ENCODE measurements around the gene NLGN1. TPM values are rescaled to one million over a fixed set of nuclear protein-coding genes. Genes with fewer than 3 reads are reported as not detected.
"Not testable (repeated sequence)": the region's sequence is repeated elsewhere in the genome, so short reads cannot be mapped to it uniquely, and the experiment has no call there.

The NLGN1 gene
- total RNA-seq, 4 donors from 2014 or later = 2.2 to 5.8 (median 3.0) TPM

DNA sequence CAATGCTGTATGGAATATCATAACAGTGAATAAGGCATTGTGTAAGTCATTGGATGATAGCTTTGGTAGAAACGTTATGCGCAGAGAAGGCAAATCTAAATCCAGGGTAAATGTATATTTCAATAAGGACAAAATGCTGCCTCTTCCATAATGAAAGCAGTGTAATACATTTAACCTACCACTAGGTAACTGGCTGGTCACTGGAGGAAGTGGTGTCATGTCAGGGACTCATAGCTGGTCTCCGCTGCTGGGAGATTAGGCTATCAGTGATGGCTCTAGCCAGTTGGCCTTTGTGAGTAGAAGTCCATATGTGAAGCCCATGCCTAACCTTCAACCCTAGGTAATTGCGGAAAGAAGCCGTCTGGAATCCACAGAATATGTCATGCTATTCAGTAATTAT is 140.9 kb downstream of the NLGN1 start:
- Histone ChIP-seq H3K4me1 (no peaks in the 10 kb centered on the region), H3K27me3 (no peaks in the 10 kb centered on the region), H3K36me3 (no peaks in the 10 kb centered on the region), H3K4me3 (no peak overlapping the region), H3K9me3 (no peaks in the 10 kb centered on the region), H3K27ac (no peak overlapping the region)
- TF ChIP-seq POLR2AphosphoS5 (IDR thresholded peaks at IDR 0.05) = no peak
- no peak for TF ChIP-seq POLR2A (IDR thresholded peaks at IDR 0.05)
- TF ChIP-seq, protein P1, sequence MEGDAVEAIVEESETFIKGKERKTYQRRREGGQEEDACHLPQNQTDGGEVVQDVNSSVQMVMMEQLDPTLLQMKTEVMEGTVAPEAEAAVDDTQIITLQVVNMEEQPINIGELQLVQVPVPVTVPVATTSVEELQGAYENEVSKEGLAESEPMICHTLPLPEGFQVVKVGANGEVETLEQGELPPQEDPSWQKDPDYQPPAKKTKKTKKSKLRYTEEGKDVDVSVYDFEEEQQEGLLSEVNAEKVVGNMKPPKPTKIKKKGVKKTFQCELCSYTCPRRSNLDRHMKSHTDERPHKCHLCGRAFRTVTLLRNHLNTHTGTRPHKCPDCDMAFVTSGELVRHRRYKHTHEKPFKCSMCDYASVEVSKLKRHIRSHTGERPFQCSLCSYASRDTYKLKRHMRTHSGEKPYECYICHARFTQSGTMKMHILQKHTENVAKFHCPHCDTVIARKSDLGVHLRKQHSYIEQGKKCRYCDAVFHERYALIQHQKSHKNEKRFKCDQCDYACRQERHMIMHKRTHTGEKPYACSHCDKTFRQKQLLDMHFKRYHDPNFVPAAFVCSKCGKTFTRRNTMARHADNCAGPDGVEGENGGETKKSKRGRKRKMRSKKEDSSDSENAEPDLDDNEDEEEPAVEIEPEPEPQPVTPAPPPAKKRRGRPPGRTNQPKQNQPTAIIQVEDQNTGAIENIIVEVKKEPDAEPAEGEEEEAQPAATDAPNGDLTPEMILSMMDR (IDR thresholded peaks at IDR 0.05) = no peak
- no peak for TF ChIP-seq EP300 (IDR thresholded peaks at IDR 0.05)
- 94% methylated on average over 5 of the region's 5 CpGs for WGBS
- DNase-seq (ENCODE audit: low spot score in 2 of 2) = no peak

DNA sequence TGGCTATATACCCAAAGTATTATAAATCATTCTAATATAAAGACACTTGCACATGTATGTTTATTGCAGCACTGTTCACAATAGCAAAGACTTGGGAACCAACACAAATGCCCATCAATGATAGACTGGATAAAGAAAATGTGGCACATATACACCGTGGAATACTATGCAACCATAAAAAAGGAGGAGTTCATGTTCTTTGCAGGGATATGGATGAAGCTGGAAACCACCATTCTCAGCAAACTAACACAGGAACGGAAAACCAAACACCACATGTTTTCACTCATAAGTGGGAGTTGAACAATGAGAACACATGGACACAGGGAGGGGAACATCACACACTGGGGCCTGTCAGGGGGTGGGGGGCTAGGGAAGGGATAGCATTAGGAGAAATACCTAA is 148.0 kb downstream of the NLGN1 start:
- not testable (repeated sequence) for DNase-seq (ENCODE audit: low spot score in 2 of 2); H3K9me3 ChIP-seq; H3K36me3 ChIP-seq; H3K27ac ChIP-seq; H3K4me1 ChIP-seq; H3K27me3 ChIP-seq; H3K4me3 ChIP-seq
- 85% methylated on average over 2 of the region's 2 CpGs for WGBS

DNA sequence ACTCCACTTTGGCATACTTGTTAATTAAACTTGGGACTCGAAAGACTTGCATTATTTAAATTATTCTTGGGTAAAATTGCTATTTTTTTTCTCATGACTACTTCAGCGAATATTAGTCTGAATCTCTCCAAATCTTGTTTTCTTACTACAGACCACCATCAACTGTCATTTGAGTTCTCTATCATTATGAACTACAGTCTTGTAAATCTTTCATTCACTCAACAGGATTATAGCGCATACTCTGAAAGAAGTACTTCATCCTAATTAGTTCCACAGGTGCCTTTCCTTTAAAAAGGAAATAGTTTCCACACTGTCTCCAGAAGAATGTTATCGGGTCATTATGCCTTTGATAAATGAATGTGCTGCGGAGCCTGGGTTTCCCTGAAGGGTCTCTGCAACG is 149.5 kb downstream of the NLGN1 start:
- Histone ChIP-seq H3K27ac (no peak overlapping the region), H3K4me1 (no peaks in the 10 kb centered on the region), H3K27me3 (no peaks in the 10 kb centered on the region), H3K36me3 (no peaks in the 10 kb centered on the region), H3K9me3 (no peaks in the 10 kb centered on the region), H3K4me3 (no peak overlapping the region)
- no peak for DNase-seq (ENCODE audit: low spot score in 2 of 2)
- WGBS = 69% methylated on average over 6 of the region's 6 CpGs
- TF ChIP-seq POLR2AphosphoS5 (IDR thresholded peaks at IDR 0.05) (no peak), EP300 (IDR thresholded peaks at IDR 0.05) (no peak), POLR2A (IDR thresholded peaks at IDR 0.05) (no peak)
- TF ChIP-seq, protein P1 (IDR thresholded peaks at IDR 0.05) = no peak

DNA sequence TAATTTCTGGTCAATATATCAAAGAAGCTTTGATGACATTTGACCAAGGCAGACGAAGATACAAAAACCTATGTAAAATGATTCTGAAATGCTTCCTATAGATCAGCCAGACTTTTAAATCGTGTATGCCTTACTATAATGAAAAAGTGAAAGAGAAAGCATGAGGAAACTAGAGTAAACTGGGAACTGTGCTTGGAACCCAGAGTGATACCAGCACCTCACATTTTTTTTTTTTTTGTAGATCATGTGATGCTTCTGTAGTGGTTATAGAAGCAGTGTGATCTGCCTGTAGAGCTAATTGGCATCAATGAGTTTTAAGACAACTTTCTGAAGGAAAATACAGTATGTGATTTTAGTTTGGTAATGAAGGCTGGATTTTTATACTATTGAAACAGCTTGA is 150.7 kb downstream of the NLGN1 start:
- H3K9me3 ChIP-seq = no peaks in the 10 kb centered on the region
- TF ChIP-seq POLR2AphosphoS5 (IDR thresholded peaks at IDR 0.05) (no peak), EP300 (IDR thresholded peaks at IDR 0.05) (no peak), POLR2A (IDR thresholded peaks at IDR 0.05) (no peak)
- TF ChIP-seq, protein P1 (IDR thresholded peaks at IDR 0.05) = no peak
- H3K4me3 ChIP-seq = no peak overlapping the region
- DNase-seq (ENCODE audit: low spot score in 2 of 2) = no peak
- H3K27me3 ChIP-seq = no peaks in the 10 kb centered on the region
- H3K36me3 ChIP-seq = no peaks in the 10 kb centered on the region
- no peaks in the 10 kb centered on the region for H3K4me1 ChIP-seq
- H3K27ac ChIP-seq = no peak overlapping the region
- WGBS = 72% methylated on average over 2 of the region's 2 CpGs

DNA sequence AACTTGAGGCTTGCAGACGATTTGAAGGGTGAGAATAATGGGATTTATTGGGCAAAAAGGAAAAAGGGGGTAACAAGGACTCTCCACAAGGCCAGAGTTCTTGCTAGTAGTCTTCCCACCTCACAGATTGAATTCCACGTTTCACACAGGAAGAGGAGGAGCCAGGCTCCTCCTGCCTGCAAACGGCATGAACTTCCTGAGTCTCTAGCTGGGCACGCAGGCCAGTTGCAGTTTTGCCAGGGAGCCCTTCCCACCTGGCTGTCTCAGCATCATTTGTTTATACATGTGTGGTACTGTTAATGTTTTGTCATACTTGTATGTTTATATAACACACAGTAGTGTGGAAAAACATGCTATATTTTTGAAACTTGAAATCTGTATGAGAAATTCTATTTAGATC is 155.0 kb downstream of the NLGN1 start:
- Histone ChIP-seq H3K27me3 (no peaks in the 10 kb centered on the region), H3K27ac (no peak overlapping the region), H3K4me1 (peaks cover 3% of the 10 kb centered on the region), H3K9me3 (no peaks in the 10 kb centered on the region), H3K4me3 (no peak overlapping the region), H3K36me3 (no peaks in the 10 kb centered on the region)
- DNase-seq (ENCODE audit: low spot score in 2 of 2) = no peak
- TF ChIP-seq POLR2A (IDR thresholded peaks at IDR 0.05) = no peak
- WGBS = 46% methylated on average over 4 of the region's 4 CpGs

DNA sequence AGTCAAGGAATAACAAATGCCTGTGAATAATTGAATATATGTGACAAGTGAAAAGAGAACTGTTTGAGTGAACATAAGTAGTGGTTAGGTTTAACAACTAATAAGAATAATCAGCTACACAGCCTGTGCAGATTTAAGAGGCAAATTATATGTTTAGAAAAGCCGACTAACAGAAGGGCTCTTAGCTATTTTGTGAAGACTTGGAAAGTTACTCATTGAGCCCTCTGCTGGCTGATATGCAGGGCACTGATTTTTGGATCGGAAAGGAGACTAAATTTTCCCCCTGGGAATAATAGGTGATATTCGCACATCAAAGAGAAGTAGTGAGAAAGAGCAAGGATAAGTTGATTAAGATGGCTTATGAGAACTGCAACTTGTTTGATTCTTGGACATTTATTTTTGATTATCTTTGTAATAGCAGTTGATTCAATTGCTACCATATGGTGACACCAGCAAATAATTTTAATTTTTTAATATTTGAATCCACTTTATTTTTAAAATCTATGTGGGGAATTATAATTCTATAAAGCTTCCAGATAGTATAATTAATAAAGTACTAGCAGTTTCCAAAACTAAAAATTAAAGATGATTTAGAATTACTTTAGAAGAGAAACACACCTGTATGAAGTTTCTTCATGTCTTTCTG is 156.2 kb downstream of the NLGN1 start:
- 8% methylated on average over 3 of the region's 3 CpGs for WGBS
- H3K9me3 ChIP-seq = no peaks in the 10 kb centered on the region
- DNase-seq (ENCODE audit: low spot score in 2 of 2) = no peak

More for the DNA sequence above, 156.2 kb downstream of the NLGN1 start:
- Histone ChIP-seq H3K27me3 (no peaks in the 10 kb centered on the region), H3K4me1 (peaks cover 3% of the 10 kb centered on the region), H3K4me3 (no peak overlapping the region), H3K27ac (no peak overlapping the region), H3K36me3 (no peaks in the 10 kb centered on the region)
- TF ChIP-seq, protein P1 (IDR thresholded peaks at IDR 0.05) = peak in 1 of 2 donors; percentile 46
- TF ChIP-seq POLR2A (IDR thresholded peaks at IDR 0.05) = no peak
- no peak for TF ChIP-seq POLR2AphosphoS5 (IDR thresholded peaks at IDR 0.05)
- no peak for TF ChIP-seq EP300 (IDR thresholded peaks at IDR 0.05)

Measured in suprapubic skin (tissue), 4 donors.